Measurements from ENCODE around the gene ARL2BP.
"Not testable (repeated sequence)": the region's sequence is repeated elsewhere in the genome, so short reads cannot be mapped to it uniquely, and the experiment has no call there.

ARL2BP gene

GRCh38 chr16:57244767-57245471, at the start of gene ARL2BP:
TSS of gene ARL2BP (plus strand) at chr16:57245259. CDS start at chr16:57245368, 109 bp downstream.
- DNase-seq: peak; percentile 91

- DNase-seq: no peak
Measured at GRCh38 chr16:57196286-57196685, 48.8 kb upstream of the ARL2BP start.

- no peak for DNase-seq
Measured at GRCh38 chr16:57196753-57197152, 48.3 kb upstream of the ARL2BP start.

GRCh38 chr16:57200321-57200720, 44.7 kb upstream of the ARL2BP start:
- DNase-seq: not testable (repeated sequence)

GRCh38 chr16:57200926-57201325, 44.1 kb upstream of the ARL2BP start:
- not testable (repeated sequence) for DNase-seq

GRCh38 chr16:57202095-57202886, 42.8 kb upstream of the ARL2BP start:
- no peak for DNase-seq

GRCh38 chr16:57203451-57203850, 41.6 kb upstream of the ARL2BP start:
- DNase-seq: no peak

- DNase-seq: no peak
Measured at GRCh38 chr16:57204675-57205074, 40.4 kb upstream of the ARL2BP start.

- no peak for DNase-seq
Measured at GRCh38 chr16:57208926-57209325, 36.1 kb upstream of the ARL2BP start.

- DNase-seq: no peak
Measured at GRCh38 chr16:57209780-57210179, 35.3 kb upstream of the ARL2BP start.

GRCh38 chr16:57213462-57213861, 31.6 kb upstream of the ARL2BP start:
- no peak for DNase-seq

- DNase-seq: no peak
Measured at GRCh38 chr16:57216968-57217367, 28.1 kb upstream of the ARL2BP start.

- DNase-seq: no peak
Measured at GRCh38 chr16:57223057-57223456, 22.0 kb upstream of the ARL2BP start.

- no peak for DNase-seq
Measured at GRCh38 chr16:57224651-57225335, 20.3 kb upstream of the ARL2BP start.

GRCh38 chr16:57225978-57226377, 19.1 kb upstream of the ARL2BP start:
- no peak for DNase-seq

- DNase-seq: no peak
Measured at GRCh38 chr16:57226701-57227621, 18.1 kb upstream of the ARL2BP start.

- DNase-seq: no peak
Measured at GRCh38 chr16:57229079-57229478, 16.0 kb upstream of the ARL2BP start.

GRCh38 chr16:57231821-57232350, 13.2 kb upstream of the ARL2BP start:
- DNase-seq: no peak

GRCh38 chr16:57233944-57234706, 10.9 kb upstream of the ARL2BP start:
- DNase-seq: no peak

- no peak for DNase-seq
Measured at GRCh38 chr16:57234707-57235092, 10.4 kb upstream of the ARL2BP start.

Data from NCI-H510A treated with DMSO at 0.1 percent for 48 hours (cell line).